GM23338 (cell line): ENCODE results near the gene MYLK4. TPM values are rescaled to one million over a fixed set of nuclear protein-coding genes. Genes with fewer than 3 reads are reported as not detected.

Experiments
- ATAC-seq: fragments of 200-7000 bp; cut with Tn5 transposase; 3 replicates; pipeline ENCODE4 v1.9.1; 2020
- DNase-seq: peaks from one replicate; pipeline ENCODE4 v3.0.0-alpha.2; 2015; ENCODE audit warnings: low spot score
- H2AFZ ChIP-seq: fragments of 200-600 bp; sonication (generic); 2 replicates; pipeline ENCODE4 v1.8.0; 2016; ENCODE audit warnings: antibody characterized with exemption, mild to moderate bottlenecking, moderate library complexity
- H3F3A ChIP-seq: fragments of 200-600 bp; sonication (generic); replicated peaks from 2 replicates; pipeline ENCODE4 v1.8.0; 2017; ENCODE audit warnings: antibody characterized with exemption, mixed run types, low read depth
- H3K27ac ChIP-seq: fragments of 200-600 bp; sonication (generic); 2 replicates; pipeline ENCODE4 v1.6.1; 2016; ENCODE audit warnings: low read depth
- H3K27me3 ChIP-seq: fragments of 200-600 bp; sonication (generic); 2 replicates; pipeline ENCODE4 v1.8.0; 2016; ENCODE audit warnings: mild to moderate bottlenecking, mixed run types, moderate library complexity; ENCODE audit not compliant: insufficient read depth
- H3K36me3 ChIP-seq: fragments of 200-600 bp; sonication (generic); 2 replicates; pipeline ENCODE4 v1.8.0; 2016; ENCODE audit warnings: mild to moderate bottlenecking; ENCODE audit not compliant: insufficient read depth
- H3K4me1 ChIP-seq: fragments of 200-600 bp; sonication (generic); 2 replicates; pipeline ENCODE4 v1.8.0; 2016; ENCODE audit warnings: mild to moderate bottlenecking, moderate library complexity; ENCODE audit not compliant: insufficient read depth
- H3K4me2 ChIP-seq: fragments of 200-600 bp; sonication (generic); 2 replicates; pipeline ENCODE4 v1.7.1; 2017; ENCODE audit warnings: mixed run types
- H3K4me3 ChIP-seq: fragments of 200-600 bp; sonication (generic); 2 replicates; pipeline ENCODE4 v1.6.1; 2016; ENCODE audit warnings: mixed run types
- H3K79me2 ChIP-seq: fragments of 200-600 bp; sonication (generic); replicated peaks from 2 replicates; pipeline ENCODE4 v1.8.0; 2017; ENCODE audit warnings: mild to moderate bottlenecking; ENCODE audit not compliant: insufficient read depth
- H3K9me2 ChIP-seq: fragments of 200-600 bp; sonication (generic); 2 replicates; pipeline ENCODE4 v1.8.0; 2017; ENCODE audit not compliant: insufficient read depth
- H4K20me1 ChIP-seq: fragments of 200-600 bp; sonication (generic); replicated peaks from 2 replicates; pipeline ENCODE4 v1.8.0; 2017; ENCODE audit warnings: mild to moderate bottlenecking; ENCODE audit not compliant: insufficient read depth
- H3K27ac Mint-ChIP-seq: 2 replicates; pipeline ENCODE4 v1.8.0; 2020; ENCODE audit warnings: inconsistent platforms, mild to moderate bottlenecking, moderate library complexity, mixed read lengths
- H3K27me3 Mint-ChIP-seq: 3 replicates; pipeline ENCODE4 v1.8.0; 2022; ENCODE audit warnings: low read depth, mild to moderate bottlenecking, moderate library complexity, mixed read lengths, inconsistent platforms; ENCODE audit not compliant: insufficient read depth, poor library complexity
- H3K36me3 Mint-ChIP-seq: 3 replicates; pipeline ENCODE4 v1.8.0; 2021; ENCODE audit warnings: low read depth, mild to moderate bottlenecking, inconsistent platforms, moderate library complexity, mixed read lengths
- H3K4me1 Mint-ChIP-seq: 3 replicates; pipeline ENCODE4 v1.8.0; 2020; ENCODE audit warnings: mild to moderate bottlenecking, inconsistent platforms, mixed read lengths
- H3K4me3 Mint-ChIP-seq: 3 replicates; pipeline ENCODE4 v1.8.0; 2021; ENCODE audit warnings: moderate library complexity, mild to moderate bottlenecking, inconsistent platforms, mixed read lengths
- H3K9me3 Mint-ChIP-seq: 3 replicates; pipeline ENCODE4 v1.8.0; 2020; ENCODE audit warnings: moderate library complexity, mild to moderate bottlenecking, inconsistent platforms, mixed read lengths
- CREB1 ChIP-seq: fragments of 250-450 bp; sonication (Bioruptor Pico); IDR thresholded peaks from 2 replicates; pipeline ENCODE4 v1.5.0; 2020; ENCODE audit warnings: low read depth, mild to moderate bottlenecking, moderate library complexity
- EZH2 ChIP-seq: fragments of 200-600 bp; sonication (generic); IDR thresholded peaks from one replicate; pipeline ENCODE4 v1.8.0; 2017; ENCODE audit warnings: antibody characterized with exemption, mild to moderate bottlenecking, low read depth; ENCODE audit not compliant: unreplicated experiment
- EZH2phosphoT487 ChIP-seq: fragments of 200-600 bp; sonication (generic); IDR thresholded peaks from one replicate; pipeline ENCODE4 v1.8.1; 2018; ENCODE audit warnings: antibody characterized with exemption; ENCODE audit not compliant: unreplicated experiment
- JUNB ChIP-seq: IDR thresholded peaks from one replicate; pipeline ENCODE4 v1.6.1; 2016; ENCODE audit warnings: antibody characterized with exemption; ENCODE audit not compliant: unreplicated experiment
- POLR2AphosphoS5 ChIP-seq: IDR thresholded peaks from 2 replicates; pipeline ENCODE4 v1.6.1; 2016; ENCODE audit warnings: antibody characterized with exemption, low read depth
- STAT1 ChIP-seq: IDR thresholded peaks from one replicate; pipeline ENCODE4 v1.6.1; 2016; ENCODE audit warnings: antibody characterized with exemption; ENCODE audit not compliant: unreplicated experiment
- ZNF331 ChIP-seq: fragments of 250-450 bp; sonication (Bioruptor Pico); IDR thresholded peaks from 2 replicates; pipeline ENCODE4 v1.5.0; 2020; ENCODE audit warnings: low read depth, mild to moderate bottlenecking, moderate library complexity
- polyA plus RNA-seq: library from polyadenylated mRNA; unstranded; fragments of >200 nt; fragmentation: Nextera tagmentation; extraction: Ambion mirVana; gene quantifications from 2 replicates; pipeline ENCODE4 v1.2.1, GENCODE V29; 2016
- total RNA-seq: library from RNA; depleted of rRNA; stranded (reverse); fragments of >200 nt; shearing (Covaris generic); gene quantifications from 2 replicates; pipeline ENCODE4 v1.2.3, GENCODE V29; 2014
- TF ChIP-seq, protein P1 (sequence below): fragments of 250-450 bp; sonication (Bioruptor Pico); IDR thresholded peaks from 2 replicates; pipeline ENCODE4 v1.5.0; 2020; ENCODE audit warnings: mild to moderate bottlenecking, moderate library complexity
- TF ChIP-seq, protein P2 (sequence below), 2 experiments: fragments of 200-600 bp in 1 of 2; sonication (generic) in 1 of 2; conservative IDR thresholded peaks; 2 replicates each; pipeline versions ENCODE4 v1.5.1 to v1.6.1; 2016 to 2017; ENCODE audit warnings: antibody characterized with exemption in 2 of 2, low read depth in 2 of 2, mild to moderate bottlenecking in 2 of 2, moderate library complexity in 1 of 2
- TF ChIP-seq, protein P3 (sequence below): IDR thresholded peaks from 2 replicates; pipeline ENCODE4 v1.6.1; 2016; ENCODE audit warnings: antibody characterized with exemption

MYLK4 gene
- total and polyA plus RNA-seq, 2 experiments from 2014 or later = 0.03 to 0.17 TPM

DNA sequence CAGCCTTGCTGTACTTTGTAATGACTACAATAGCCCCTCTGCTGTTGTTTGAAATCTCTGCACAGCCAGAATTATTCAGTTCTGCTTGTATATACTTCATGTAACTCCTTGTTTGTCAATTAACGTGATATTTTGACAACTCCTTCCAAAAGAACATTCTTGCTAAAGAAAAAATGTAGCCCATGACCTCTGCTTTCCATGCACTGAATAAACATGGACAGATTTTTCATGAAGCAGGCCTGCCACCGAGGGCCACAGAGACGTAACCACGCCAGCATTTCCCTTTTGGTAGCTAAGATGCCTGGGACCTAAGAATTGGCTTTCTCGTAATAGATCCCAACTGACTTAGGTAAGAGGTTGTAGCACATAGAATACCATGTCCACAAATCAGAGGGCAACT, 135.9 kb downstream of the MYLK4 start:
- Mint-ChIP-seq H3K9me3 (peaks cover 6% of the 10 kb centered on the region; the same call in 2 of the 3 replicates), H3K4me1 (no peaks in the 10 kb centered on the region), H3K27ac (no peak overlapping the region), H3K36me3 (no peaks in the 10 kb centered on the region), H3K4me3 (no peak overlapping the region), H3K27me3 (peaks cover 2% of the 10 kb centered on the region)
- Histone ChIP-seq H3K4me2 (no peak overlapping the region), H3K79me2 (no peaks in the 10 kb centered on the region), H3K27me3 (no peaks in the 10 kb centered on the region), H4K20me1 (no peaks in the 10 kb centered on the region), H3K4me1 (no peaks in the 10 kb centered on the region), H3K27ac (no peak overlapping the region), H3K36me3 (no peaks in the 10 kb centered on the region), H2AFZ (no peak overlapping the region), H3K9me2 (0 out of 2 replicates have a peak, but pooled peaks cover 6% of the 10 kb centered on the region), H3F3A (no peaks in the 10 kb centered on the region), H3K4me3 (no peak overlapping the region)
- ATAC-seq (no peak), DNase-seq (no peak)
- no peak for TF ChIP-seq EZH2phosphoT487
- no peak for TF ChIP-seq STAT1
- no peak for TF ChIP-seq ZNF331
- TF ChIP-seq, protein P1, sequence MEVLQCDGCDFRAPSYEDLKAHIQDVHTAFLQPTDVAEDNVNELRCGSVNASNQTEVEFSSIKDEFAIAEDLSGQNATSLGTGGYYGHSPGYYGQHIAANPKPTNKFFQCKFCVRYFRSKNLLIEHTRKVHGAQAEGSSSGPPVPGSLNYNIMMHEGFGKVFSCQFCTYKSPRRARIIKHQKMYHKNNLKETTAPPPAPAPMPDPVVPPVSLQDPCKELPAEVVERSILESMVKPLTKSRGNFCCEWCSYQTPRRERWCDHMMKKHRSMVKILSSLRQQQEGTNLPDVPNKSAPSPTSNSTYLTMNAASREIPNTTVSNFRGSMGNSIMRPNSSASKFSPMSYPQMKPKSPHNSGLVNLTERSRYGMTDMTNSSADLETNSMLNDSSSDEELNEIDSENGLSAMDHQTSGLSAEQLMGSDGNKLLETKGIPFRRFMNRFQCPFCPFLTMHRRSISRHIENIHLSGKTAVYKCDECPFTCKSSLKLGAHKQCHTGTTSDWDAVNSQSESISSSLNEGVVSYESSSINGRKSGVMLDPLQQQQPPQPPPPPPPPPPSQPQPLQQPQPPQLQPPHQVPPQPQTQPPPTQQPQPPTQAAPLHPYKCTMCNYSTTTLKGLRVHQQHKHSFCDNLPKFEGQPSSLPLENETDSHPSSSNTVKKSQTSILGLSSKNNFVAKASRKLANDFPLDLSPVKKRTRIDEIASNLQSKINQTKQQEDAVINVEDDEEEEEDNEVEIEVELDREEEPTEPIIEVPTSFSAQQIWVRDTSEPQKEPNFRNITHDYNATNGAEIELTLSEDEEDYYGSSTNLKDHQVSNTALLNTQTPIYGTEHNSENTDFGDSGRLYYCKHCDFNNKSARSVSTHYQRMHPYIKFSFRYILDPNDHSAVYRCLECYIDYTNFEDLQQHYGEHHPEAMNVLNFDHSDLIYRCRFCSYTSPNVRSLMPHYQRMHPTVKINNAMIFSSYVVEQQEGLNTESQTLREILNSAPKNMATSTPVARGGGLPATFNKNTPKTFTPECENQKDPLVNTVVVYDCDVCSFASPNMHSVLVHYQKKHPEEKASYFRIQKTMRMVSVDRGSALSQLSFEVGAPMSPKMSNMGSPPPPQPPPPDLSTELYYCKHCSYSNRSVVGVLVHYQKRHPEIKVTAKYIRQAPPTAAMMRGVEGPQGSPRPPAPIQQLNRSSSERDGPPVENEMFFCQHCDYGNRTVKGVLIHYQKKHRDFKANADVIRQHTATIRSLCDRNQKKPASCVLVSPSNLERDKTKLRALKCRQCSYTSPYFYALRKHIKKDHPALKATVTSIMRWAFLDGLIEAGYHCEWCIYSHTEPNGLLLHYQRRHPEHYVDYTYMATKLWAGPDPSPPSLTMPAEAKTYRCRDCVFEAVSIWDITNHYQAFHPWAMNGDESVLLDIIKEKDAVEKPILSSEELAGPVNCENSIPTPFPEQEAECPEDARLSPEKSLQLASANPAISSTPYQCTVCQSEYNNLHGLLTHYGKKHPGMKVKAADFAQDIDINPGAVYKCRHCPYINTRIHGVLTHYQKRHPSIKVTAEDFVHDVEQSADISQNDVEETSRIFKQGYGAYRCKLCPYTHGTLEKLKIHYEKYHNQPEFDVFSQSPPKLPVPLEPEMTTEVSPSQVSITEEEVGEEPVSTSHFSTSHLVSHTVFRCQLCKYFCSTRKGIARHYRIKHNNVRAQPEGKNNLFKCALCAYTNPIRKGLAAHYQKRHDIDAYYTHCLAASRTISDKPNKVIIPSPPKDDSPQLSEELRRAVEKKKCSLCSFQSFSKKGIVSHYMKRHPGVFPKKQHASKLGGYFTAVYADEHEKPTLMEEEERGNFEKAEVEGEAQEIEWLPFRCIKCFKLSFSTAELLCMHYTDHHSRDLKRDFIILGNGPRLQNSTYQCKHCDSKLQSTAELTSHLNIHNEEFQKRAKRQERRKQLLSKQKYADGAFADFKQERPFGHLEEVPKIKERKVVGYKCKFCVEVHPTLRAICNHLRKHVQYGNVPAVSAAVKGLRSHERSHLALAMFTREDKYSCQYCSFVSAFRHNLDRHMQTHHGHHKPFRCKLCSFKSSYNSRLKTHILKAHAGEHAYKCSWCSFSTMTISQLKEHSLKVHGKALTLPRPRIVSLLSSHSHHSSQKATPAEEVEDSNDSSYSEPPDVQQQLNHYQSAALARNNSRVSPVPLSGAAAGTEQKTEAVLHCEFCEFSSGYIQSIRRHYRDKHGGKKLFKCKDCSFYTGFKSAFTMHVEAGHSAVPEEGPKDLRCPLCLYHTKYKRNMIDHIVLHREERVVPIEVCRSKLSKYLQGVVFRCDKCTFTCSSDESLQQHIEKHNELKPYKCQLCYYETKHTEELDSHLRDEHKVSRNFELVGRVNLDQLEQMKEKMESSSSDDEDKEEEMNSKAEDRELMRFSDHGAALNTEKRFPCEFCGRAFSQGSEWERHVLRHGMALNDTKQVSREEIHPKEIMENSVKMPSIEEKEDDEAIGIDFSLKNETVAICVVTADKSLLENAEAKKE = no peak
- TF ChIP-seq POLR2AphosphoS5 = no peak

DNA sequence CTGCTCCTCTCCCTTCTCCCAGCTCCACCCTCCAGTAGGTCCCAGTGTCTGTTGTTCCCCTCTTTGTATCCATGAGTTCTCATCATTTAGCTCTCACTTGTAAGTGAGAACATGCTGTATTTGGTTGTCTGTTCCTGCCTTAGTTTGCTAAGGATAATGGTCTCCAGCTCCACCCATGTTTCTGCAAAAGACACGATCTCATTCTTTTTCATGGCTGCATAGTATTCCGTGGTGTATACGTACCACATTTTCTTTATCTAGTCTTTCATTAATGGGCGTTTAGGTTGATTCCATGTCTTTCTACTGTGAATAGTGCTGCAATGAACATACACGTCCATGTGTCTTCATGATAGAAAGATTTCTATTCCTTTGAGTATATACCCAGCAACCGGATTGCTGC, 136.6 kb downstream of the MYLK4 start:
- Histone ChIP-seq H4K20me1 (no peaks in the 10 kb centered on the region), H3K36me3 (no peaks in the 10 kb centered on the region), H3K4me2 (no peak overlapping the region), H3K27me3 (no peaks in the 10 kb centered on the region), H2AFZ (no peak overlapping the region), H3K4me1 (no peaks in the 10 kb centered on the region), H3K27ac (no peak overlapping the region), H3K4me3 (no peak overlapping the region), H3K9me2 (0 out of 2 replicates have a peak, but pooled peaks cover 3% of the 10 kb centered on the region), H3K79me2 (no peaks in the 10 kb centered on the region), H3F3A (no peaks in the 10 kb centered on the region)
- no peak overlapping the region for H3K27ac Mint-ChIP-seq
- DNase-seq (no peak), ATAC-seq (no peak)
- no peaks in the 10 kb centered on the region for H3K27me3 Mint-ChIP-seq
- peaks cover 6% of the 10 kb centered on the region; the same call in 2 of the 3 replicates for H3K9me3 Mint-ChIP-seq
- H3K4me1 Mint-ChIP-seq = no peaks in the 10 kb centered on the region
- no peaks in the 10 kb centered on the region for H3K36me3 Mint-ChIP-seq
- H3K4me3 Mint-ChIP-seq = no peak overlapping the region
- TF ChIP-seq CREB1 (no peak), JUNB (no peak), EZH2phosphoT487 (no peak), EZH2 (no peak)
- TF ChIP-seq, protein P2, sequence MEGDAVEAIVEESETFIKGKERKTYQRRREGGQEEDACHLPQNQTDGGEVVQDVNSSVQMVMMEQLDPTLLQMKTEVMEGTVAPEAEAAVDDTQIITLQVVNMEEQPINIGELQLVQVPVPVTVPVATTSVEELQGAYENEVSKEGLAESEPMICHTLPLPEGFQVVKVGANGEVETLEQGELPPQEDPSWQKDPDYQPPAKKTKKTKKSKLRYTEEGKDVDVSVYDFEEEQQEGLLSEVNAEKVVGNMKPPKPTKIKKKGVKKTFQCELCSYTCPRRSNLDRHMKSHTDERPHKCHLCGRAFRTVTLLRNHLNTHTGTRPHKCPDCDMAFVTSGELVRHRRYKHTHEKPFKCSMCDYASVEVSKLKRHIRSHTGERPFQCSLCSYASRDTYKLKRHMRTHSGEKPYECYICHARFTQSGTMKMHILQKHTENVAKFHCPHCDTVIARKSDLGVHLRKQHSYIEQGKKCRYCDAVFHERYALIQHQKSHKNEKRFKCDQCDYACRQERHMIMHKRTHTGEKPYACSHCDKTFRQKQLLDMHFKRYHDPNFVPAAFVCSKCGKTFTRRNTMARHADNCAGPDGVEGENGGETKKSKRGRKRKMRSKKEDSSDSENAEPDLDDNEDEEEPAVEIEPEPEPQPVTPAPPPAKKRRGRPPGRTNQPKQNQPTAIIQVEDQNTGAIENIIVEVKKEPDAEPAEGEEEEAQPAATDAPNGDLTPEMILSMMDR (conservative IDR thresholded peaks at IDR 0.05; ENCODE audit: low read depth in 2 of 2) = no peak
- TF ChIP-seq, protein P3, sequence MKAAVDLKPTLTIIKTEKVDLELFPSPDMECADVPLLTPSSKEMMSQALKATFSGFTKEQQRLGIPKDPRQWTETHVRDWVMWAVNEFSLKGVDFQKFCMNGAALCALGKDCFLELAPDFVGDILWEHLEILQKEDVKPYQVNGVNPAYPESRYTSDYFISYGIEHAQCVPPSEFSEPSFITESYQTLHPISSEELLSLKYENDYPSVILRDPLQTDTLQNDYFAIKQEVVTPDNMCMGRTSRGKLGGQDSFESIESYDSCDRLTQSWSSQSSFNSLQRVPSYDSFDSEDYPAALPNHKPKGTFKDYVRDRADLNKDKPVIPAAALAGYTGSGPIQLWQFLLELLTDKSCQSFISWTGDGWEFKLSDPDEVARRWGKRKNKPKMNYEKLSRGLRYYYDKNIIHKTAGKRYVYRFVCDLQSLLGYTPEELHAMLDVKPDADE = no peak
